ENCODE measurements around the gene LMCD1. TPM values are rescaled to one million over a fixed set of nuclear protein-coding genes. Genes with fewer than 3 reads are reported as not detected.

The LMCD1 gene
- total RNA-seq: 48.1 TPM
- long read RNA-seq, full-length matches to known transcripts: 36 of 40 reads
- long read RNA-seq, partial matches to known transcripts: 0 of 40 reads
- long read RNA-seq, other reads (novel, unspliced or antisense): 4 of 40 reads

GRCh38 chr3:8501371-8502131 lies at the start of gene LMCD1:
Gene LMCD1, plus strand, starts transcription at chr3:8501823. Its CDS starts 116 bp downstream, at chr3:8501939.
- DNase-seq (ENCODE audit: missing footprints) (peak; percentile 96), ATAC-seq (peak; percentile 99)
- intact Hi-C loops (cut with DNase I): loop anchor here (1.0 to 5.0 kb wide), 4 partner anchors 19 to 106 kb away; no protein-coding TSS in a partner anchor

GRCh38 chr3:8452112-8452511 lies 49.5 kb upstream of the LMCD1 start:
- no peak for DNase-seq (ENCODE audit: missing footprints)
- no peak for ATAC-seq
- intact Hi-C loops (cut with DNase I): no loop called here

- DNase-seq (ENCODE audit: missing footprints) (no peak), ATAC-seq (no peak)
- intact Hi-C loops (cut with DNase I): no loop called here
Measured at GRCh38 chr3:8453153-8453552, 48.5 kb upstream of the LMCD1 start.

GRCh38 chr3:8455526-8456411 lies 45.9 kb upstream of the LMCD1 start:
- no peak for ATAC-seq
- intact Hi-C loops (cut with DNase I): no loop called here
- DNase-seq (ENCODE audit: missing footprints): no peak

GRCh38 chr3:8456412-8456811 lies 45.2 kb upstream of the LMCD1 start:
- ATAC-seq (no peak), DNase-seq (ENCODE audit: missing footprints) (no peak)
- intact Hi-C loops (cut with DNase I): no loop called here

- intact Hi-C loops (cut with DNase I): no loop called here
- no peak for DNase-seq (ENCODE audit: missing footprints)
- no peak for ATAC-seq
Measured at GRCh38 chr3:8457039-8457438, 44.6 kb upstream of the LMCD1 start.

GRCh38 chr3:8458238-8458661 lies 43.4 kb upstream of the LMCD1 start:
- intact Hi-C loops (cut with DNase I): no loop called here
- ATAC-seq: no peak
- no peak for DNase-seq (ENCODE audit: missing footprints)

- intact Hi-C loops (cut with DNase I): no loop called here
- ATAC-seq (no peak), DNase-seq (ENCODE audit: missing footprints) (no peak)
Measured at GRCh38 chr3:8458711-8459110, 42.9 kb upstream of the LMCD1 start.

- no peak for ATAC-seq
- DNase-seq (ENCODE audit: missing footprints): no peak
- intact Hi-C loops (cut with DNase I): no loop called here
Measured at GRCh38 chr3:8460050-8460708, 41.4 kb upstream of the LMCD1 start.

- ATAC-seq: no peak
- no peak for DNase-seq (ENCODE audit: missing footprints)
- intact Hi-C loops (cut with DNase I): no loop called here
Measured at GRCh38 chr3:8460815-8461456, 40.7 kb upstream of the LMCD1 start.

GRCh38 chr3:8464668-8465067 lies 37.0 kb upstream of the LMCD1 start:
- ATAC-seq (no peak), DNase-seq (ENCODE audit: missing footprints) (no peak)
- intact Hi-C loops (cut with DNase I): no loop called here

- DNase-seq (ENCODE audit: missing footprints): no peak
- ATAC-seq: no peak
- intact Hi-C loops (cut with DNase I): no loop called here
Measured at GRCh38 chr3:8466526-8466925, 35.1 kb upstream of the LMCD1 start.

- intact Hi-C loops (cut with DNase I): no loop called here
- DNase-seq (ENCODE audit: missing footprints) (no peak), ATAC-seq (peak; percentile 32)
Measured at GRCh38 chr3:8470801-8471200, 30.8 kb upstream of the LMCD1 start.

- intact Hi-C loops (cut with DNase I): no loop called here
- no peak for ATAC-seq
- no peak for DNase-seq (ENCODE audit: missing footprints)
Measured at GRCh38 chr3:8472549-8472948, 29.1 kb upstream of the LMCD1 start.

- intact Hi-C loops (cut with DNase I): no loop called here
- DNase-seq (ENCODE audit: missing footprints): no peak
- no peak for ATAC-seq
Measured at GRCh38 chr3:8473029-8473428, 28.6 kb upstream of the LMCD1 start.

- ATAC-seq (no peak), DNase-seq (ENCODE audit: missing footprints) (no peak)
- intact Hi-C loops (cut with DNase I): no loop called here
Measured at GRCh38 chr3:8473990-8474389, 27.6 kb upstream of the LMCD1 start.

- intact Hi-C loops (cut with DNase I): no loop called here
Measured at GRCh38 chr3:8474991-8475390, 26.6 kb upstream of the LMCD1 start.

GRCh38 chr3:8480699-8481098 lies 20.9 kb upstream of the LMCD1 start:
- ATAC-seq (no peak), DNase-seq (ENCODE audit: missing footprints) (no peak)
- intact Hi-C loops (cut with DNase I): loop anchor here (5.0 kb wide), 1 partner anchor 38 kb away; no protein-coding TSS in a partner anchor

More at GRCh38 chr3:8474991-8475390, 26.6 kb upstream of the LMCD1 start:
- no peak for ATAC-seq
- no peak for DNase-seq (ENCODE audit: missing footprints)

- intact Hi-C loops (cut with DNase I): loop anchor here (5.0 kb wide), 1 partner anchor 39 kb away; no protein-coding TSS in a partner anchor
- ATAC-seq (no peak), DNase-seq (ENCODE audit: missing footprints) (no peak)
Measured at GRCh38 chr3:8481380-8481779, 20.2 kb upstream of the LMCD1 start.

All from Right ventricle myocardium inferior (tissue), 1 donor.